GM18873 (cell line): ENCODE measurements around the gene HES3.

Source experiments
- ATAC-seq: cut with Tn5 transposase; IDR thresholded peaks from one replicate; pipeline ENCODE4 v1.9.1; 2021; ENCODE audit warnings: mild to moderate bottlenecking, moderate library complexity, moderate number of reproducible peaks; ENCODE audit not compliant: unreplicated experiment, low FRiP score

The HES3 gene

GRCh38 chr1:6244401-6245049 is 546 bp downstream of the HES3 start:
- ATAC-seq: no peak

- no peak for ATAC-seq
Measured at GRCh38 chr1:6245086-6245868, 1.3 kb downstream of the HES3 start.

GRCh38 chr1:6245869-6246496 is 2.0 kb downstream of the HES3 start:
- ATAC-seq: no peak

- ATAC-seq: no peak
Measured at GRCh38 chr1:6246497-6247467, 2.8 kb downstream of the HES3 start.

- ATAC-seq: no peak
Measured at GRCh38 chr1:6247651-6248050, 3.7 kb downstream of the HES3 start.

- no peak for ATAC-seq
Measured at GRCh38 chr1:6248161-6248776, 4.3 kb downstream of the HES3 start.

- ATAC-seq: no peak
Measured at GRCh38 chr1:6248932-6249738, 5.2 kb downstream of the HES3 start.

- no peak for ATAC-seq
Measured at GRCh38 chr1:6249739-6250689, 6.0 kb downstream of the HES3 start.

GRCh38 chr1:6251233-6251632 is 7.3 kb downstream of the HES3 start:
- no peak for ATAC-seq

GRCh38 chr1:6251681-6252373 is 7.8 kb downstream of the HES3 start:
- ATAC-seq: no peak

- no peak for ATAC-seq
Measured at GRCh38 chr1:6252374-6252710, 8.4 kb downstream of the HES3 start.

GRCh38 chr1:6253380-6253779 is 9.4 kb downstream of the HES3 start:
- no peak for ATAC-seq

- ATAC-seq: no peak
Measured at GRCh38 chr1:6254691-6255090, 10.7 kb downstream of the HES3 start.

GRCh38 chr1:6256645-6257044 is 12.7 kb downstream of the HES3 start:
- ATAC-seq: no peak

GRCh38 chr1:6257541-6258069 is 13.6 kb downstream of the HES3 start:
- no peak for ATAC-seq

GRCh38 chr1:6258675-6259074 is 14.7 kb downstream of the HES3 start:
- no peak for ATAC-seq
